Adipose tissue (tissue), 3 donors: ENCODE data around the gene NCKAP1. TPM values are rescaled to one million over a fixed set of nuclear protein-coding genes. Genes with fewer than 3 reads are reported as not detected.
"Not testable (repeated sequence)": the region's sequence is repeated elsewhere in the genome, so short reads cannot be mapped to it uniquely, and the experiment has no call there.

Source experiments
- H3K27ac ChIP-seq: one replicate; pipeline ENCODE4 v1.5.1; 2013; ENCODE audit warnings: low read depth, low read length
- WGBS, 3 donors: extraction: QIAGEN DNeasy Blood & Tissue Kit; methylation state at CpG; one replicate each; pipeline ENCODE4 v1.1.7; 2013; 5-methylcytosine and 5-hydroxymethylcytosine counted together
- polyA plus RNA-seq, 3 donors: library from polyadenylated mRNA; stranded (reverse); fragments of 200-250 nt; gene quantifications; one replicate each; pipeline ENCODE4 v1.2.3, GENCODE V29; 2013
- donor health status: healthy with polysubstance abuse.
- donor health status: Bipolar disorder and iron deficiency.
- donor health status: healthy.

Gene NCKAP1
- polyA plus RNA-seq, 3 donors, result 36.6 to 56.8 (median 41.5) TPM

GRCh38 chr2:183019718-183020442 lies 18.4 kb downstream of the NCKAP1 start:
- no peak overlapping the region for H3K27ac ChIP-seq
- WGBS, 3 donors, result 94 to 100% (median 95%) methylated on average over 1 of the region's 1 CpG

- 94 to 95% (median 95%) methylated on average over 11 of the region's 11 CpGs for WGBS, 3 donors
- H3K27ac ChIP-seq, result not testable (repeated sequence)
Observed at GRCh38 chr2:183017845-183018244, 20.4 kb downstream of the NCKAP1 start.

DNA sequence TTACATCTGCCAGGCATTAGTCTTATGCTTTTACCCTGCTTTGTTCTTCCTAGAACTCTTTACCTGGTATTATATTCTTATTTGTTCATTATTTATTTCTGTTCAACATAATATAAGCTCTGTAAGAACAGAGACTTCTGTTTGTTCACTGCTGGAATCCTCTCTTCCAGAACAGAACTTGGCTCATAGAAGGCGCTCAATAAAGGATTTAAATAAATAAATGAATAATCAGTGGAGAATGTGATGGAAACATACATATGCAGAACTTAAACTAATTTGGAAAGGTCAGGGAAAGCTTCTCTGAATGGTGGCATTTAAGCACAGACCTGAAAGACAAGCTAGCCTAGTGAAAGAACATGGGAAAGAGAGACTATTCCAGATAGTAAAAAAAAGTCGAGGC lies 24.3 kb downstream of the NCKAP1 start:
- H3K27ac ChIP-seq, result no peak overlapping the region
- 91 to 95% (median 93%) methylated on average over 2 of the region's 2 CpGs for WGBS, 3 donors

DNA sequence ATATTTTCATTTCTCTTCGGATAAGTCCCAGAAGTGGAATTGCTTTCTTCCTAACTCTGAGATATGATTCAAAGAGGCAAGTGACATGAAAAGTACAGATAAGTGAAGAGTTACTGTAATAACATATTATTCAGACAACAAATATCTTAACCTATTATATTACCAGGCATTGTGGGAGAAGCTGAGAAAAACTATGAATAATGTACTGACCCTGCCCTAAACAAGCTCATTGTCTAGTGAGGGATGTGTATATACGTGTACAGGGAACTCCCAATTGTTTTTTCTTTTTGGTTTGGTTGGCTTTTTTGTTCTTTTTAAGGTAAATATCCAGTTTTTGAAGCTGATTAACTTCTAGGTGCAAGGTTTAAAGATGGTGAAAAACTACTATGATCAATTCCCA lies 26.5 kb downstream of the NCKAP1 start:
- no peak overlapping the region for H3K27ac ChIP-seq
- 90 to 91% (median 90%) methylated on average over 2 of the region's 2 CpGs for WGBS, 3 donors

DNA sequence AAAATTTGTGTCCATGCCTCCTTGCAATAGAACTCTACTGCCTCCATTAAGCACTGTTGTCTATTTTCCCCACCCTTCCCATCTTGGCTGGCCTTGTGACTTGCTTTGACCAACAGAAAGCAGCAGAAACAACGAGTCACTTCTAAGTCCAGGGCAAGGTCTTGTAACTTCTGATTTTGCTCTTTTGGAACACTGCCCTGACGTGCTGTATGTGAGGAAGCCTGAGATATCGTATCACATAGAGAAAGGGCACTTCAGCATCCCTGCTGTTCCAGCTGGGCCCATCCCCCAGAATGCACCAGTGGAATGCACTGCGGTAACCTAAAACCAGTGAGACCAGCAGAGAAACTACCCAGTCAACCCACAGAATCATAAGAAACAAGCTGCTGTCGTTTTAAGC lies 28.1 kb downstream of the NCKAP1 start:
- no peak overlapping the region for H3K27ac ChIP-seq
- 60 to 76% (median 76%) methylated on average over 5 of the region's 5 CpGs for WGBS, 3 donors

DNA sequence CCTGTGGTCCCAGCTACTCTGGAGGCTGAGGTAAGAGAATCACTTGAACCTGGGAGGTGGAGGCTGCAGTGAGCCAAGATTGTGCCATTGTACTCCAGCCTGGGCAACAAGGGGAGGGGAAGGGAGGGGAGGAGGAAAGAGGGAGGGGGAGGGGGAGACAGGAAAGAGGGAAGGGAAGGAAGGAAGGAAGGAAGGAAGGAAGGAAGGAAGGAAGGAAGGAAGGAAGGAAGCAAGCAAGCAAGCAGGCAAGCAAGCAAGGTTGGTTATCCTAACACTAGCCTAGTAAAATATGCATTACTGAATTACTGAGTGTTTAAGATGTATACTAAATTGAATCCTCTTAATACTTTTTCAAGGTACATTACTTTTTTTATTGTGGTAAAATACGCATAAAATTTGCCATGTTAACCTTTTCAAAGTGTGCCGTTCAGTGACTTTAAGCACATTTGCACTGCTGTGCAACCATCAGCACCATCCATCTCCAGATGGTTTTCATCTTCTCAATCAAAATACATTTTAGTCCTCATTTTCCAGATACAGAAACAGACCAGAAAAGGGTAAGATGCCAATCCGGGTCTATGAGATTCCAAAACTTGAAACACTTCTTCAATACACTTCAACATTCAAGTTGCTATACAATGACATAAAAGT lies 28.9 kb downstream of the NCKAP1 start:
- no peak overlapping the region for H3K27ac ChIP-seq
- 92 to 96% (median 93%) methylated on average over 3 of the region's 3 CpGs for WGBS, 3 donors

GRCh38 chr2:183001948-183002347 lies 36.3 kb downstream of the NCKAP1 start:
- 82 to 91% (median 88%) methylated on average over 2 of the region's 2 CpGs for WGBS, 3 donors
- no peak overlapping the region for H3K27ac ChIP-seq

DNA sequence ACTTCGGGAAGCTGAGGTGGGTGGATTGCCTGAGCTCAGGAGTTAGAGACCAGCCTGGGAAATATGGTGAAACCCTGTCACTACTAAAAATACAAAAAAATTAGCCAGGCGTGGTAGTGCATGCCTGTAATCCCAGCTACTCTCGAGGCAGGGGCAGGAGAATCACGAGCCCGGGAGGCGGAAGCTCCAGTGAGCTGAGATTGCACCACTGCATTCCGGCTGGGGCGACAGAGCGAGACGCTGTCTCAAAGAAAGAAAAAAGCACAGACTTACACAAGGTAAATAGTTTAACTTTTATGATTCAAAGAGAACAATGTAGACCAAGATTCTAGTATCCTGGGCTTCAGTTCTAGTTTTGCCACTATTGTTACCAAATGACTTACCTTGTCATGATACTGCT lies 37.4 kb downstream of the NCKAP1 start:
- no peak overlapping the region for H3K27ac ChIP-seq
- 96 to 98% (median 97%) methylated on average over 10 of the region's 10 CpGs for WGBS, 3 donors

DNA sequence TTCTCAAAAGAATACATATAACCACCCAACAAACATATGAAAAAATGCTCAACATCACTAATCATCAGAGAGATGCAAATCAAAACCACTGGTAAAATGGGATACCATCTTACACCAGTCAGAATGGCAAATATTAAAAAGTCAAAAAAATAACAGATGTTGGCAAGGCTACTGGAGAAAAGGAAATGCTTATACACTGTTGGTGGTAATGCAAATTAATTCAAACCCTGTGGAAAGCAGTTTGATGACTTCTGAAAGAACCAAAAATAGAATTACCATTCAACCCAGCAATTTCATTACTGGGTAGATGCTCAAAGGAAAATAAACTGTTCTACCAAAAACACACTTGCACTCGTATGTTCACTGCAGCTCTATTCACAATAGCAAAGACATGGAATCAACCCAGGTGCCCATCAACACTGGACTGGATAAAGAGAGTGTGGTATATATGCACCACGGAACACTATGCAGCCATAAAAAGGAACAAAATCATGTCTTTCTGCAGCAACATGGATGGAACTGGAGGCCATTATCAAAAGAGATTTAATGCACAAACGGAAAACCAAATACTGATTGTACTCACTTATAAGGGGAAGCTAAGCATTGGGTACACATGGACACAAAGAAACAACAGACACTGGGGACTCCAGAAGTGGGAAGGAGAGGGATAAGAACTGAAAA lies 38.8 kb downstream of the NCKAP1 start:
- 93 to 96% (median 96%) methylated on average over 3 of the region's 3 CpGs for WGBS, 3 donors

GRCh38 chr2:182994228-182994912 lies 43.9 kb downstream of the NCKAP1 start:
- no peak overlapping the region for H3K27ac ChIP-seq
- 94 to 98% (median 96%) methylated on average over 13 of the region's 13 CpGs for WGBS, 3 donors

More for the DNA sequence above, 38.8 kb downstream of the NCKAP1 start:
- H3K27ac ChIP-seq, result no peak overlapping the region

DNA sequence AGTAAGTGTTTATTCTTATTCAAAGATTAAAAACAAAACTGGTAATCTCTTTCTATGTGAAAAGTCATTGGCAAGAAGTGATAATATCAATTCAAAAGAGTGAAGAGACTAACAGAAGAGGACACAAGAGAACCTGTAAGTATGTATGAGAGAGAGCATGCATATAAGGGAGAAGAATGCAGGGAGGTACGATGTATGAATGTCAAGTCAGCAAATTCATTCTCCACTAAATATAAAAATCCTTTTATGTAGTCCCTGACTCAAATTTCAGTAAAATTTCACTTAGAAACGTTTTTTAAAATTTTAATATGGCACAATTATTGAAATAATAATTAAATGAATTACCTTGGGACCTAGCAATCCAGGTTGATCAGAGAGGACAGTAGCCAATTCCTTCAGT lies 55.3 kb downstream of the NCKAP1 start:
- 52 to 56% (median 54%) methylated on average over 2 of the region's 2 CpGs for WGBS, 3 donors
- H3K27ac ChIP-seq, result no peak overlapping the region

GRCh38 chr2:182981475-182981874 lies 56.8 kb downstream of the NCKAP1 start:
- 78 to 85% (median 82%) methylated on average over 4 of the region's 4 CpGs for WGBS, 3 donors
- not testable (repeated sequence) for H3K27ac ChIP-seq

GRCh38 chr2:182980652-182981051 lies 57.6 kb downstream of the NCKAP1 start:
- H3K27ac ChIP-seq, result no peak overlapping the region
- WGBS, 3 donors, result 87 to 97% (median 96%) methylated on average over 1 of the region's 1 CpG

DNA sequence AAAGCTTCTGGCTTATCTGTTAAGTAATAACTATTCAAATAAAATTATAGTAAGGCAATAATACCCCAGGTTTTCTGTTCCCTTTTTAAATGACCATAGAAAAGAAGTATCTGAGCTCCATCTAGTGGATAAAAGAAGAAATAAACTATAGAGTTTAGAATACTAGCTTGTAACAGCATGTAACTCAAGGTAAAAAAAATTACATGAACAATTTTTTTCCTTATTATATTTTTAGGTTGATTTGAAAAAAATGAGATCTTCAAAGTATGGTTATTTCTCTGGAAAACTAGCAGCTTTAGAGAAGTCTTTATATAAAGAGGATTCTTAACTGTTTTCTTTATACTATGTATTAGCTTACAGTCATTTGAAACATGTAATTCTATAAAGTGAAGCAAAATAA lies 58.1 kb downstream of the NCKAP1 start:
- H3K27ac ChIP-seq, result no peak overlapping the region

- 93 to 100% (median 100%) methylated on average over 1 of the region's 1 CpG for WGBS, 3 donors
- H3K27ac ChIP-seq, result no peak overlapping the region
Observed at GRCh38 chr2:182977463-182977862, 60.8 kb downstream of the NCKAP1 start.

DNA sequence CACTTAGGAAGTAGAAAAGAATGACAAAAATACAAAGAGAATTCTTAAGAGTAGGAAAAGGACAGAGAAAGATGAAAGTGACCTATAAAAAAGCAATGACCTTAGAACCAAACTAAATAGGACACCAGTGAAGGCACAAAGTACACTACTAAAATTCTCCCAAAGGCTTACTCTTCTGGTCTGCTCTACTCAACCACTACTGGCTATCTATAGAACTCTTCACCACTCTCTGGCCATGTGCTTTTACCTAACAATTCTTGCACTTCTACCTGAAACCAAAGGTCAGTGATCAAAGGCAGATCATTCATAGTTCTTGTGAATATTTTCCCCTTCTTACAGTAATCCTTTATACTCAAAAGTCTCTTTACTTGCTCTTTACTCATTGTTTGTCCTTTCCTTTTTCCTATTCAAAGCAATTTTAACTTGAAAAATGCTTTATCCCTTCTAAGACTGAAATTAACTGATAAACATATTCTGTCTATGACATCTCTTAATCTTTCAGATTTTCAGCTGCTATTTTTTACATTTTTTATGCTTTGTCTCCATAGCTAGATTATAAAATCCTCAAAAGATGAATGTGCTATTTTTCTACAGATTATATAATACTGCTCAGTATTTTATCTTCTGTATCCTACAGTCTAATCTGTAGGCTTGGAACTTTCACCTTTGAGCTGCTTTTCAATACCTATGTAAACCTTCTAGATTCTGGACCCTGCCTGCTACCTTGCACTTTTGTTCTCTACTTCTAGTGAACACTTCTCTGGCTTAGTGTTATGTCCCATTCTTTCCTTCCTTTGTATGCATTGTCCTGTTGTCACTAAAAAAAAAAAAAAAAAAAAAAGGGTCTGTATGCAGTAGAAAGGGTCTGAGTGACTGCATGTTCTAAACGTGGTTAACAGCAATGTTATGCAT lies 64.6 kb downstream of the NCKAP1 start:
- no peak overlapping the region for H3K27ac ChIP-seq
- 44 to 65% (median 58%) methylated on average over 1 of the region's 1 CpG for whole genome bisulfite sequencing, 3 donors

DNA sequence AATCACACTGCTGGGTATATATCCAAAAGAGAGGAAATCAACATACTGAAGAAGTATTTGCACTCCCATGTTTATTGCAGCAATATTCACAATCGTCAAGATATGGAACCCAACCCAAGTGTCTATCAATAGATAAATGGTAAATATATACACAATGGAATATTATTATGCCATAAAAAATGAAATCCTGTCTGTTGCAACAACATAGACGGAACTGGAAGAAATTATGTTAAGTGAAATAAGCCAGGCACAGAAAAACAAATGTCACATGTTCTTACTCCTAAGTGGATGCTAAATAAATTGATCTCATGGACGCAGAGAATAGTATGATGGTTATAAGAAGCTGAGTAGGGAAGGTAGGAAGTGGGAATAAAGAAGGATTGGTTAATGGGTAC lies 65.7 kb downstream of the NCKAP1 start:
- H3K27ac ChIP-seq, result no peak overlapping the region
- 94 to 96% (median 96%) methylated on average over 3 of the region's 3 CpGs for WGBS, 3 donors
